AG09309 (cell line): ENCODE measurements around the gene SLC26A5.
"Not testable (repeated sequence)": the region's sequence is repeated elsewhere in the genome, so short reads cannot be mapped to it uniquely, and the experiment has no call there.

Source experiments
- DNase-seq: peaks from one replicate; pipeline ENCODE4 v3.0.0-alpha.2; 2010; ENCODE audit warnings: low read depth
- H3K4me3 ChIP-seq: 2 replicates; pipeline ENCODE4 v1.5.1; 2011; ENCODE audit warnings: mild to moderate bottlenecking, low read depth, low read length, moderate library complexity; ENCODE audit not compliant: control insufficient read depth
- TF ChIP-seq, protein P1 (sequence below): IDR thresholded peaks from 2 replicates; pipeline ENCODE4 v1.5.1; 2011; ENCODE audit warnings: mild to moderate bottlenecking, low read depth, low read length, inconsistent platforms; ENCODE audit not compliant: insufficient read depth, control insufficient read depth; ENCODE audit errors: missing control alignments

SLC26A5 gene

DNA sequence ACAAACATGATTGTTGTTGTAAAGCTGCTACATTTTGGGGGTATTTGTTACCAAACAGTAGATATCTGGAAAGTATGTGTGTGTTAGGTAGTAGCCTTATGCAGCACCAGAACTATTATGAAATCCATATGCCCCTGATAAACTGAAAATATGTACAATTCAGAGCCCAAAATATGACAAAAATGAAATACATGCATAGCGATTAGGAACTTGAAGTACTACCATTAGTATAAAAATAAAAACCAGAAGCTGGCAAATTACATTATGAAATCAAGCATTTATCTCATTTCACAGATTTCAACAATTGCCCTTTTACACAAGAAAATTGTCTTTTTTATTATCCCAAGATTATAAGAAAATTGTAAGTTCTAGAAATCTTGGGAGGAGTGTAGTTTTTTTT is 33.9 kb downstream of the SLC26A5 start:
- TF ChIP-seq, protein P1, sequence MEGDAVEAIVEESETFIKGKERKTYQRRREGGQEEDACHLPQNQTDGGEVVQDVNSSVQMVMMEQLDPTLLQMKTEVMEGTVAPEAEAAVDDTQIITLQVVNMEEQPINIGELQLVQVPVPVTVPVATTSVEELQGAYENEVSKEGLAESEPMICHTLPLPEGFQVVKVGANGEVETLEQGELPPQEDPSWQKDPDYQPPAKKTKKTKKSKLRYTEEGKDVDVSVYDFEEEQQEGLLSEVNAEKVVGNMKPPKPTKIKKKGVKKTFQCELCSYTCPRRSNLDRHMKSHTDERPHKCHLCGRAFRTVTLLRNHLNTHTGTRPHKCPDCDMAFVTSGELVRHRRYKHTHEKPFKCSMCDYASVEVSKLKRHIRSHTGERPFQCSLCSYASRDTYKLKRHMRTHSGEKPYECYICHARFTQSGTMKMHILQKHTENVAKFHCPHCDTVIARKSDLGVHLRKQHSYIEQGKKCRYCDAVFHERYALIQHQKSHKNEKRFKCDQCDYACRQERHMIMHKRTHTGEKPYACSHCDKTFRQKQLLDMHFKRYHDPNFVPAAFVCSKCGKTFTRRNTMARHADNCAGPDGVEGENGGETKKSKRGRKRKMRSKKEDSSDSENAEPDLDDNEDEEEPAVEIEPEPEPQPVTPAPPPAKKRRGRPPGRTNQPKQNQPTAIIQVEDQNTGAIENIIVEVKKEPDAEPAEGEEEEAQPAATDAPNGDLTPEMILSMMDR: no peak
- H3K4me3 ChIP-seq: no peak overlapping the region
- DNase-seq: no peak

DNA sequence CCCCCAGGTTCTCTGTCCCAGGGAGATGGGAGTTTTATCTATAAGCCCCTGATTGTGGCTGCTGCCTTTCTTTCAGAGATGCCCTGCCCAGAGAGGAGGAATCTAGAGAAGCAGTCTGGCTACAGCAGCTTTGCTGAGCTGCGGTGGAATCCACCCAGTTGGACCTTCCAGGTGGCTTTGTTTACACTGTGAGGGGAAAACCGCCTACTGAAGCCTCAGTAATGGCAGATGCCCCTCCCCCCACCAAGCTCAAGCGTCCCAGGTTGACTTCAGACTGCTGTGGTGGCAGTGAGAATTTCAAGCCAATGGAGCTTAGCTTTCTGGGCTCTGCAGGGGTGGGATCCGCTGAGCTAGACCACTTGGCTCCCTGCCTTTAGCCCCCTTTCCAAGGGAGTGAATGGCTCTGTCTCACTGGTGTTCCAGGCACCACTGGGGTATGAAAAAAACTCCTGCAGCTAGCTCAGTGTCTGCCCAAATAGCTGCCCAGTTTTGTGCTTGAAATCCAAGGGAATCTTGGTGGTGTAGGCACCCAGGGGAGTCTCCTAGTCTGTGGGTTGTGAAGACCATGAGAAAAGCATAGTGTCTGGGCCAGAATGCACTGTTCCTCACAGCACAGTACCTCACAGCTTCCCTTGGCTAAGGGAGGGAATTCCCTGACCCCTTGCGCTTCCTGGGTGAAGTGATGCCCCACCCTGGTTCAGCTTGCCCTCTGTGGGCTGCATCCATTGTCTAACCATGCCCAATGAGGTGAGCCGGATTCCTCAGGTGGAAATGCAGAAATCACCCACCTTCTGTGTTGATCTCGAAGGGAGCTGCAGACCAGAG is 40.0 kb downstream of the SLC26A5 start:
- DNase-seq: not testable (repeated sequence)

DNA sequence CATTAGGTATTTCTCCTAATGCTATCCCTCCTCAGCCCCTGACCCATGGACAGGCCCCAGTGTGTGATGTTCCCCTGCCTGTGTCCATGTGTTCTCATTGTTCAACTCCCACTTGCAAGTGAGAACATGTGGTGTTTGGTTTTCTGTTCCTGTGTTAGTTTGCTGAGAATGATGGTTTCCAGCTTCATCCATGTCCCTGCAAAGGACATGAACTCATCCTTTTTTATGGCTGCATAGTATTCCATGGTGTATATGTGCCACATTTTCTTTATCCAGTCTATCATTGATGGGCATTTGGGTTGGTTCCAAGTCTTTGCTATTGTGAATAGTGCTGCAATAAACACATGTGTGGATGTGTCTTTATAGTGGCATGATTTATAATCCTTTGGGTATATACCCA is 46.3 kb downstream of the SLC26A5 start:
- not testable (repeated sequence) for H3K4me3 ChIP-seq, DNase-seq

More for the DNA sequence above, 40.0 kb downstream of the SLC26A5 start:
- H3K4me3 ChIP-seq: not testable (repeated sequence)

DNA sequence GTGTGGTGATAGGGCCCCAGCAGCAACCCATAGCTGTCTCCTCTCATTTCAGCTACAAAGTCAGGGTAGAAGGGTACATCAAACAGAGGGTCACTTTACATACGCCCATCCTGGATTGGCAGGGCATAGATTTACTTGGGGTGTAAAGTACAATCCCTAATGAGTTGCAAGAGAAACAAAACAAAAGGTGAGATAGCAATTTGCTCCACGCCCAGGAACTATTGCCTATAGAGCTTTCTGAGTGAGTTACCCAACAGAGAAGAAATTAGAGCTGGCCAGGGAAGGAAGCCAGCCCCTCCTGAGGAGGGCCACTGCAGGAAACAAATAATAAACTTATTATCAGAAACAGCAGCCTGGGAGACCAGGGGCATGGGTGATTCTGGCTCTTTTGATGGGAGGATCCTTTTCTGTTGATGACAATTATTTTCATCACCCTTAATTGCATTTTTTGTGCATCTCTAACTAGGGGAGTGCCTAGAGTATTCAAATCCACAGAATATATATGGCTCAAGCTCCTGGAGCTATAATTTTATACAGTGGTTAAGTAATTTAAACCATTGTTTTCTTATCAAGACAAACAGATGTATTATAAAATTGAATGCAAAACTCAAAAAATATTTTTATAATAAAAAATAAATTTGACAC is 47.4 kb downstream of the SLC26A5 start:
- DNase-seq: no peak
- TF ChIP-seq, protein P1: no peak
- no peak overlapping the region for H3K4me3 ChIP-seq

DNA sequence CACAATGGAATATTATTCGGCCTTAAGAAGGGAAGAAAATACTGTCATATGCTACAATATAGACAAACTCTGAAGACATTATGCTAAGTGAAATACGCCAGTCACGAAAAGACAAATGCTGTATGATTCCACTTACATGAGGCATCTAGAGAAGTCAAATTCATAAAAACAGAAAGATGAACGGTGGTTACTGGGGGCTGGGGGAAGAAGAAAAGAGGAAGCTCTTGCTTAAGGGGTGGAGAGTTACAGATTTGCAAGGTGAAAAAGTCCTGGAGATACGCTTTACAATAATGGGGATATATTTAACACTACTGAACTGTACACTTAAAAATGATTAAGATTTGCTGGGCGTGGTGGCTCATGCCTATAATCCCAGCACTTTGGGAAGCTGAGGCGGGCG is 49.5 kb downstream of the SLC26A5 start:
- no peak for DNase-seq
- TF ChIP-seq, protein P1: no peak
- no peak overlapping the region for H3K4me3 ChIP-seq

DNA sequence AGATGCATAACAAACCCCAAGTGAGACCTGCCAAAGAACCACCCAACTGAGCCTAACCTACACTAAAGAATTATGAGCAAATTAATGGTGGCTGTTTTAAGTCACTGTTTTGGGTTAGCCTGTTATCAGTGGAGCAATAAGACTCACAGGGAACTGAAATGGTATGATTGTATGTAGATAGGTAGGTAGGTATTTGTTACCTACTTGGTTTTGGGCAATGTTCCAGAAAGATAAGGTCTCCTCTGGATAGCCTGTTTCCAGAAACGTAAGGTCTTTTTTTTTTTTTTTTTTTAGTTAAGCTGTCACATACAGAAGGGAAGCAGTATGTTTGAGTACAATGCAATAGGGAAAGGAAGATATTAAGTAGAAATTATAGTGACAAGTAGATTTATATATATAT is 50.9 kb downstream of the SLC26A5 start:
- DNase-seq: no peak
- H3K4me3 ChIP-seq: no peak overlapping the region
- TF ChIP-seq, protein P1: no peak

DNA sequence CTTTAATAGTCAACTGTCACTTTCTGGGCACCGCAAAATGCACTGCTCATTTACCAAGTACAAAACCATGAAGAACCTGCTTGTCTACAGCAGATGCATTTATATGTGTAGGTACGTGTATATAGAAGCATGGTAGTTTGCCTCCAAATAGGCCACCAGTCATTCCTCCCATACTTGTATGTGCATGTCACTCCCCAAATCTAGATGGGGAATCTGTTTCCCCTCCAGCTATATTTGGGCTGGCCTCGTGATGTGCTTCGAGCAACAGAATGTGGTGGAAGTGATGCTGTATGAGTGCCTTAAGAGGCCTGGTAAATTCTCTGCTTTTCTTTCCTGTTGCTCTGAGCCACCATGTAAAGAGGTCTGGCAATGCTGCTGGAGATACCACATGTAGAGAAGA is 51.4 kb downstream of the SLC26A5 start:
- TF ChIP-seq, protein P1: no peak
- no peak overlapping the region for H3K4me3 ChIP-seq
- no peak for DNase-seq

DNA sequence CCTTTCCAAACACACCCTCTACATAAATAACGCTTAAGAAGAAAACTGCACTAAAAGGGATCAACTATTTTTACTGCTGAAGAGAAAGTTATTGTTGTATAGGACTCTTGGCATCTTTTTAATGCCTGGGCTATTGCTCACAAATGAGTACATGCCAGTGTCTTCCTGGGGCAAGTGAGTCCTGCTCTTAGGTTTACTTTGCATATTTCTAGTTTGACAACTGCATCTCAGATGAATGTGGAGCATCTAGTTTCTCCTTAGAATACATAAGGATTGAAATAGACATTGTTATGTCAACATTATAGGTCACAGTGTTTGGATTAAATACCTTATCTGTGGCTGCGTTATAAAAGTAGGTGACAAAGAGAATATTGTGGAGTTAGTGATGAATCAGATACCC is 54.0 kb downstream of the SLC26A5 start:
- H3K4me3 ChIP-seq: no peak overlapping the region
- DNase-seq: no peak
- TF ChIP-seq, protein P1: no peak
